SK-N-SH (cell line): ENCODE measurements around the gene PIBF1.

Experiments used
- NRF1 ChIP-seq: IDR thresholded peaks from 2 replicates; pipeline ENCODE4 v1.6.1; 2012; ENCODE audit warnings: low read depth, mild to moderate bottlenecking, low read length
- POLR2AphosphoS5 ChIP-seq: IDR thresholded peaks from 2 replicates; pipeline ENCODE4 v1.6.1; 2012; ENCODE audit warnings: low read depth, low read length
- SMC3 ChIP-seq: IDR thresholded peaks from 2 replicates; pipeline ENCODE4 v1.6.1; 2012; ENCODE audit warnings: low read depth, low read length, improper control_type of control experiment
- TAF1 ChIP-seq: IDR thresholded peaks from 2 replicates; pipeline ENCODE4 v1.6.1; 2012; ENCODE audit warnings: low read depth, mild to moderate bottlenecking, low read length, moderate library complexity, borderline replicate concordance
- TCF12 ChIP-seq: IDR thresholded peaks from 2 replicates; pipeline ENCODE4 v1.4.0; 2012
- YY1 ChIP-seq: IDR thresholded peaks from 2 replicates; pipeline ENCODE4 v1.4.0; 2012; ENCODE audit warnings: low read depth, mild to moderate bottlenecking
- TF ChIP-seq, protein P1 (sequence below): fragments of 200-600 bp; sonication (generic); IDR thresholded peaks from 2 replicates; pipeline ENCODE4 v1.6.1; 2017; ENCODE audit warnings: antibody characterized with exemption, mild to moderate bottlenecking, moderate library complexity
- TF ChIP-seq, protein P2 (sequence below): fragments of 150-350 bp; IDR thresholded peaks from 2 replicates; pipeline ENCODE4 v1.6.1; 2017; ENCODE audit warnings: antibody characterized with exemption, low read length, low read depth, borderline replicate concordance

DNA sequence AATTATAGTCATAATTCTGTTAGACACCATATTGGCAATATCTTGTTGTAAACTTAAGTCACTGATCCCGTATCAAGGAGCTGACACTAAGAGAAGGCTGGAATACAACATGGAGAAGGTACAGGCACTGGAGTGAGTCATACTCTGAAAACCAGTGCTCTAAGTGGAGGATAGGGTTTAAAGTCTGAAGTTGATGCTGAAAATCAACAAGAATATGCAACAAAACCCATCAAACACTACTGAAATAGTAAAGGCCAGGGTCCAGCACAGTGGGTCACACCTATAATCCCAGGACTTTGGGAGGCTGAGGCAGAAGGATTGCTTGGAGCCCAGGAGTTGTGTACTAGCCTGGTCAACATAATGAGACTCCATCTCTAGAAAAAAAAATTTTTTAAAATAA is 203.7 kb downstream of the PIBF1 start:
- TF ChIP-seq TAF1 (no peak), POLR2AphosphoS5 (no peak), NRF1 (no peak), TCF12 (no peak), YY1 (no peak), SMC3 (no peak)
- TF ChIP-seq, protein P1, sequence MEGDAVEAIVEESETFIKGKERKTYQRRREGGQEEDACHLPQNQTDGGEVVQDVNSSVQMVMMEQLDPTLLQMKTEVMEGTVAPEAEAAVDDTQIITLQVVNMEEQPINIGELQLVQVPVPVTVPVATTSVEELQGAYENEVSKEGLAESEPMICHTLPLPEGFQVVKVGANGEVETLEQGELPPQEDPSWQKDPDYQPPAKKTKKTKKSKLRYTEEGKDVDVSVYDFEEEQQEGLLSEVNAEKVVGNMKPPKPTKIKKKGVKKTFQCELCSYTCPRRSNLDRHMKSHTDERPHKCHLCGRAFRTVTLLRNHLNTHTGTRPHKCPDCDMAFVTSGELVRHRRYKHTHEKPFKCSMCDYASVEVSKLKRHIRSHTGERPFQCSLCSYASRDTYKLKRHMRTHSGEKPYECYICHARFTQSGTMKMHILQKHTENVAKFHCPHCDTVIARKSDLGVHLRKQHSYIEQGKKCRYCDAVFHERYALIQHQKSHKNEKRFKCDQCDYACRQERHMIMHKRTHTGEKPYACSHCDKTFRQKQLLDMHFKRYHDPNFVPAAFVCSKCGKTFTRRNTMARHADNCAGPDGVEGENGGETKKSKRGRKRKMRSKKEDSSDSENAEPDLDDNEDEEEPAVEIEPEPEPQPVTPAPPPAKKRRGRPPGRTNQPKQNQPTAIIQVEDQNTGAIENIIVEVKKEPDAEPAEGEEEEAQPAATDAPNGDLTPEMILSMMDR, result no peak
- TF ChIP-seq, protein P2, sequence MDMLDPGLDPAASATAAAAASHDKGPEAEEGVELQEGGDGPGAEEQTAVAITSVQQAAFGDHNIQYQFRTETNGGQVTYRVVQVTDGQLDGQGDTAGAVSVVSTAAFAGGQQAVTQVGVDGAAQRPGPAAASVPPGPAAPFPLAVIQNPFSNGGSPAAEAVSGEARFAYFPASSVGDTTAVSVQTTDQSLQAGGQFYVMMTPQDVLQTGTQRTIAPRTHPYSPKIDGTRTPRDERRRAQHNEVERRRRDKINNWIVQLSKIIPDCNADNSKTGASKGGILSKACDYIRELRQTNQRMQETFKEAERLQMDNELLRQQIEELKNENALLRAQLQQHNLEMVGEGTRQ, result no peak
